H1 (cell line): ENCODE data around the gene GABRD. TPM values are rescaled to one million over a fixed set of nuclear protein-coding genes. Genes with fewer than 3 reads are reported as not detected.

Experiments
- CHD7 ChIP-seq: fragments of 300-600 bp; sonication (generic); IDR thresholded peaks from 2 replicates; pipeline ENCODE4 v1.7.1; 2012; ENCODE audit warnings: low read length, moderate library complexity, mild to moderate bottlenecking, inconsistent platforms; ENCODE audit not compliant: insufficient replicate concordance
- MAX ChIP-seq: IDR thresholded peaks from 2 replicates; pipeline ENCODE4 v1.6.1; 2012; ENCODE audit warnings: inconsistent platforms
- SP4 ChIP-seq: IDR thresholded peaks from 2 replicates; pipeline ENCODE4 v1.6.1; 2012; ENCODE audit warnings: low read length, inconsistent platforms
- TAF7 ChIP-seq: optimal IDR thresholded peaks from 2 replicates; pipeline ENCODE3; 2011; ENCODE audit warnings: low read depth, mild to moderate bottlenecking, inconsistent platforms, low read length, moderate library complexity, borderline replicate concordance
- polyA plus RNA-seq, 7 experiments: library from polyadenylated mRNA; depleted of rRNA in 3 of 7; stranded (reverse) in 5 of 7; unstranded in 2 of 7; fragments of >200 nt in 5 of 7; fragments of 200-250 nt in 2 of 7; gene quantifications; 1 replicate in 5 of 7; 2 replicates in 1 of 7; 4 replicates in 1 of 7; pipeline versions ENCODE4 v1.2.1 to v1.2.3, GENCODE V29; 2011 to 2013; ENCODE audit warnings: missing spikeins in 2 of 7, mixed read lengths in 2 of 7
- total RNA-seq: library from RNA; stranded (reverse); fragmentation: NEBNext Ultra II Directional; extraction: Animal tissue kit (Norgen Biotek cat#: 25700); gene quantifications from 2 replicates; pipeline ENCODE4 v1.2.1, GENCODE V29; 2021

The GABRD gene
- total and polyA plus RNA-seq, 2 of the 8 experiments (the other 6 are each of a cell fraction or from before 2014, with no cell fraction given): 1.8 to 3.0 TPM

- TF ChIP-seq CHD7: no peak
- TF ChIP-seq SP4: no peak
- TF ChIP-seq MAX: no peak
- no peak for TF ChIP-seq TAF7
Observed at GRCh38 chr1:1989789-1990188, 29.4 kb upstream of the GABRD start (continued).
